HG03571 (cell line): ENCODE data around the gene HIP1.
A peak's percentile ranks its signal among the peaks of the same experiment; 100 is the strongest.
"Not testable (repeated sequence)": the region's sequence is repeated elsewhere in the genome, so short reads cannot be mapped to it uniquely, and the experiment has no call there.

Experiments used
- ATAC-seq: cut with Tn5 transposase; IDR thresholded peaks from one replicate; pipeline ENCODE4 v1.9.1; 2021; ENCODE audit not compliant: unreplicated experiment

The HIP1 gene

GRCh38 chr7:75739796-75740672 is 1.3 kb upstream of the HIP1 start:
- peak; percentile 18 for ATAC-seq

GRCh38 chr7:75738975-75739795 is 444 bp upstream of the HIP1 start:
- peak; percentile 91 for ATAC-seq

- ATAC-seq, result no peak
Measured at GRCh38 chr7:75737856-75738603, 711 bp downstream of the HIP1 start.

GRCh38 chr7:75735581-75736350 is 3.0 kb downstream of the HIP1 start:
- ATAC-seq, result no peak

- ATAC-seq, result no peak
Measured at GRCh38 chr7:75734586-75735458, 3.9 kb downstream of the HIP1 start.

GRCh38 chr7:75732764-75733630 is 5.7 kb downstream of the HIP1 start:
- ATAC-seq, result no peak

GRCh38 chr7:75732016-75732521 is 6.7 kb downstream of the HIP1 start:
- no peak for ATAC-seq

- no peak for ATAC-seq
Measured at GRCh38 chr7:75729851-75730274, 8.9 kb downstream of the HIP1 start.

GRCh38 chr7:75727881-75728593 is 10.7 kb downstream of the HIP1 start:
- no peak for ATAC-seq

- ATAC-seq, result not testable (repeated sequence)
Measured at GRCh38 chr7:75727351-75727750, 11.4 kb downstream of the HIP1 start.

GRCh38 chr7:75725306-75725705 is 13.4 kb downstream of the HIP1 start:
- ATAC-seq, result no peak

GRCh38 chr7:75723444-75723843 is 15.3 kb downstream of the HIP1 start:
- ATAC-seq, result no peak

- ATAC-seq, result no peak
Measured at GRCh38 chr7:75722373-75722772, 16.4 kb downstream of the HIP1 start.

GRCh38 chr7:75721922-75722321 is 16.8 kb downstream of the HIP1 start:
- not testable (repeated sequence) for ATAC-seq

- ATAC-seq, result no peak
Measured at GRCh38 chr7:75721426-75721825, 17.3 kb downstream of the HIP1 start.

- ATAC-seq, result no peak
Measured at GRCh38 chr7:75719626-75720025, 19.1 kb downstream of the HIP1 start.

GRCh38 chr7:75718390-75719031 is 20.2 kb downstream of the HIP1 start:
- no peak for ATAC-seq
